ENCODE results near the gene EVPL. TPM values are rescaled to one million over a fixed set of nuclear protein-coding genes. Genes with fewer than 3 reads are reported as not detected.

EVPL gene
- total RNA-seq, 2 experiments from 2014 or later = 5.1 to 9.9 TPM

DNA sequence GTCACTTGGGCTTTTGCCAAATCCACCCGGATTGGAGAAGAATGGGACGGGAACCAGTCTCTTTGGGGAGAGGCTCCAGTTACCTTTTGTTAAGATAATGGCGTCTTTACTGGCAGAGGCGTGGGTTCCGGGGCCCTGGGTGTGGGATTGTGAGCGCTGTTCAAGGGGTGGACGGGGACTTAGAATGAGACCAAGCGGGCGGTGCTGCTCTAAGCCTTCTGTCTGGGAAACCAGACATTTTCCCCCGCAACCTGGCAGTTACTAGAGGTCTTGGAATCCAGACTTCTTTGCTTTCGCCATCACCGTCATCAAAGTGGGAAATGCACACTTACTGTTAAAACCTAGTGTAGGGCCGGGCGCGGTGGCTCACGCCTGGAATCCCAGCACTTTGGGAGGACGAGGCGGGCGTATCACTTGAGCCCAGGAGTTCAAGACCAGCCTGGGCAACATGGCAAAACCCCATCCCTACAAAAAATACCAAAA lies 47.4 kb downstream of the EVPL start:
- intact Hi-C loops (cut with micrococcal nuclease; ENCODE audit: unreplicated experiment) = loop anchor here (1.0 to 10.0 kb wide), 5 partner anchors 70 to 195 kb away; partner anchors contain the start of genes MRPL38, SRP68 and UNK
- H3K4me3 ChIP-seq (ENCODE audit: low read depth, low read length, poor library complexity, severe bottlenecking) = peak overlapping the region; percentile 79
- no peaks in the 10 kb centered on the region for H3K36me3 ChIP-seq (ENCODE audit: insufficient read depth, low read length)
- no peaks in the 10 kb centered on the region for H4K20me1 ChIP-seq (ENCODE audit: insufficient read depth, low read length)
- ChIA-PET POLR2A (interaction anchor here (0.7 to 2.4 kb wide), 6 partner anchors 12 to 82 kb away, joined by 3 to 17 read pairs (median 4); no protein-coding TSS in a partner anchor), CTCF (ENCODE audit: unreplicated experiment) (interaction anchor here (0.6 kb wide), 1 partner anchor 285 kb away, joined by 3 read pairs; the partner anchor contains the start of gene UBALD2)
- H2AFZ ChIP-seq (ENCODE audit: low read length) = peak overlapping the region; percentile 62; the same call in 1 of the 2 replicates
- TF ChIP-seq EZH2phosphoT487 (IDR thresholded peaks at IDR 0.05; ENCODE audit: borderline replicate concordance, low read depth, low read length) = no peak
- TF ChIP-seq, protein P1, sequence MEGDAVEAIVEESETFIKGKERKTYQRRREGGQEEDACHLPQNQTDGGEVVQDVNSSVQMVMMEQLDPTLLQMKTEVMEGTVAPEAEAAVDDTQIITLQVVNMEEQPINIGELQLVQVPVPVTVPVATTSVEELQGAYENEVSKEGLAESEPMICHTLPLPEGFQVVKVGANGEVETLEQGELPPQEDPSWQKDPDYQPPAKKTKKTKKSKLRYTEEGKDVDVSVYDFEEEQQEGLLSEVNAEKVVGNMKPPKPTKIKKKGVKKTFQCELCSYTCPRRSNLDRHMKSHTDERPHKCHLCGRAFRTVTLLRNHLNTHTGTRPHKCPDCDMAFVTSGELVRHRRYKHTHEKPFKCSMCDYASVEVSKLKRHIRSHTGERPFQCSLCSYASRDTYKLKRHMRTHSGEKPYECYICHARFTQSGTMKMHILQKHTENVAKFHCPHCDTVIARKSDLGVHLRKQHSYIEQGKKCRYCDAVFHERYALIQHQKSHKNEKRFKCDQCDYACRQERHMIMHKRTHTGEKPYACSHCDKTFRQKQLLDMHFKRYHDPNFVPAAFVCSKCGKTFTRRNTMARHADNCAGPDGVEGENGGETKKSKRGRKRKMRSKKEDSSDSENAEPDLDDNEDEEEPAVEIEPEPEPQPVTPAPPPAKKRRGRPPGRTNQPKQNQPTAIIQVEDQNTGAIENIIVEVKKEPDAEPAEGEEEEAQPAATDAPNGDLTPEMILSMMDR (conservative IDR thresholded peaks at IDR 0.05; ENCODE audit: low read length) = no peak
- peaks cover 24% of the 10 kb centered on the region; the same call in 1 of the 2 replicates for H3K79me2 ChIP-seq (ENCODE audit: insufficient read depth, low read depth, low read length)
- no peak for DNase-seq (ENCODE audit: low spot score)
- no peaks in the 10 kb centered on the region for H3K9me2 ChIP-seq (ENCODE audit: insufficient read depth, low read length)
- no peaks in the 10 kb centered on the region for H3K9me3 ChIP-seq (ENCODE audit: low read length)
- H3K4me2 ChIP-seq (ENCODE audit: low read length) = peak overlapping the region; percentile 86
- peak overlapping the region; percentile 69 for H3K27ac ChIP-seq (ENCODE audit: low read depth, low read length, poor library complexity, severe bottlenecking)
- BruUV-seq (replicated peaks) = TSS peak; percentile 89
- H3K4me1 ChIP-seq (ENCODE audit: insufficient read depth, low read length, poor library complexity, severe bottlenecking) = peaks cover 52% of the 10 kb centered on the region

GRCh38 chr17:75978938-75979704 lies 48.0 kb downstream of the EVPL start, which contains the start of the genes ACOX1 and TEN1:
Gene ACOX1, minus strand, starts transcription at chr17:75979166. Its CDS starts 93 bp downstream, at chr17:75979073.
Gene TEN1, plus strand, starts transcription at chr17:75979240. Its CDS starts 6,953 bp downstream, at chr17:75986193.
- Histone ChIP-seq H3K27ac (ENCODE audit: low read depth, low read length, poor library complexity, severe bottlenecking) (peak within 1 kb of the TSS; percentile 69), H3K36me3 (ENCODE audit: insufficient read depth, low read length) (no peaks in the 10 kb centered on the region), H3K4me3 (ENCODE audit: low read depth, low read length, poor library complexity, severe bottlenecking) (peak within 1 kb of the TSS; percentile 79), H2AFZ (ENCODE audit: low read length) (peak within 1 kb of the TSS; percentile 62), H3K9me2 (ENCODE audit: insufficient read depth, low read length) (no peaks in the 10 kb centered on the region), H3K4me2 (ENCODE audit: low read length) (peak within 1 kb of the TSS; percentile 86), H3K4me1 (ENCODE audit: insufficient read depth, low read length, poor library complexity, severe bottlenecking) (peaks cover 52% of the 10 kb centered on the region), H3K9me3 (ENCODE audit: low read length) (no peaks in the 10 kb centered on the region), H3K79me2 (ENCODE audit: insufficient read depth, low read depth, low read length) (peaks cover 24% of the 10 kb centered on the region; the same call in 1 of the 2 replicates), H4K20me1 (ENCODE audit: insufficient read depth, low read length) (no peaks in the 10 kb centered on the region)
- ChIA-PET CTCF (ENCODE audit: unreplicated experiment) (interaction anchor here (0.6 kb wide), 1 partner anchor 286 kb away, joined by 3 read pairs; the partner anchor contains the start of gene UBALD2), POLR2A (interaction anchor here (0.6 to 1.2 kb wide), 5 partner anchors 13 to 284 kb away, joined by 3 to 8 read pairs (median 3); no protein-coding TSS in a partner anchor)
- peak; percentile 99 for DNase-seq (ENCODE audit: low spot score)
- TF ChIP-seq, protein P1 (conservative IDR thresholded peaks at IDR 0.05; ENCODE audit: low read length) = peak; percentile 66
- TF ChIP-seq EZH2phosphoT487 (IDR thresholded peaks at IDR 0.05; ENCODE audit: borderline replicate concordance, low read depth, low read length) = no peak
- no TSS peak for BruUV-seq (replicated peaks)
- intact Hi-C loops (cut with micrococcal nuclease; ENCODE audit: unreplicated experiment) = loop anchor here (1.0 to 10.0 kb wide), 5 partner anchors 70 to 194 kb away; partner anchors contain the start of genes MRPL38, SRP68 and UNK

All from OCI-LY7 (cell line).